H1 (cell line): ENCODE results near the gene DVL2. TPM values are rescaled to one million over a fixed set of nuclear protein-coding genes. Genes with fewer than 3 reads are reported as not detected.

Source experiments
- CTCF ChIA-PET: fragments of 300-600 bp; sonication (Branson Sonifier 250); formaldehyde crosslinking; loops from one replicate; lab custom pipeline; 2021; ENCODE audit not compliant: partially characterized antibody; lab: Charles Lee
- POLR2A ChIA-PET: fragments of 300-600 bp; sonication (Branson Sonifier 250); formaldehyde crosslinking; loops from one replicate; lab custom pipeline; 2021; ENCODE audit warnings: inconsistent platforms; ENCODE audit not compliant: partially characterized antibody; lab: Charles Lee
- DNase-seq, 2 experiments: peaks; one replicate each; pipeline versions ENCODE4 v3.0.0 to v3.0.0-alpha.2; 2010 to 2022; ENCODE audit warnings: low spot score in 2 of 2, low read depth in 1 of 2, mixed read lengths in 1 of 2
- FAIRE-seq: peaks from 2 replicates; lab custom pipeline; 2011; peaks lifted over from hg19 to GRCh38; lab: Jason Lieb, UNC
- H2AFZ ChIP-seq: 2 replicates; pipeline ENCODE4 v1.8.1; 2012; ENCODE audit warnings: low read length, inconsistent platforms
- H2AK5ac ChIP-seq: 2 replicates; pipeline ENCODE4 v1.6.1; 2013; ENCODE audit warnings: low read depth, low read length
- H2BK120ac ChIP-seq: replicated peaks from 2 replicates; pipeline ENCODE3; 2013; ENCODE audit warnings: low read depth, low read length, inconsistent platforms
- H2BK12ac ChIP-seq: 2 replicates; pipeline ENCODE4 v1.6.1; 2013; ENCODE audit warnings: low read depth, low read length
- H2BK15ac ChIP-seq: 2 replicates; pipeline ENCODE4 v1.6.1; 2013; ENCODE audit warnings: low read length
- H2BK20ac ChIP-seq: 2 replicates; pipeline ENCODE4 v1.6.1; 2013; ENCODE audit warnings: low read length
- H2BK5ac ChIP-seq: 2 replicates; pipeline ENCODE4 v1.6.1; 2013; ENCODE audit warnings: low read depth, low read length
- H3K14ac ChIP-seq: 2 replicates; pipeline ENCODE4 v1.6.1; 2013; ENCODE audit warnings: inconsistent platforms; ENCODE audit not compliant: insufficient read length
- H3K18ac ChIP-seq: 2 replicates; pipeline ENCODE4 v1.6.1; 2013; ENCODE audit warnings: low read length; ENCODE audit errors: extremely low read depth
- H3K23ac ChIP-seq: 2 replicates; pipeline ENCODE4 v1.6.1; 2013; ENCODE audit warnings: inconsistent platforms; ENCODE audit not compliant: insufficient read length
- H3K23me2 ChIP-seq: 2 replicates; pipeline ENCODE4 v1.6.1; 2013; ENCODE audit warnings: low read depth, low read length
- H3K27ac ChIP-seq: 2 replicates; pipeline ENCODE4 v1.6.1; 2011; ENCODE audit warnings: low read depth, low read length, inconsistent platforms
- H3K27me3 ChIP-seq, 4 experiments: replicated peaks in 1 of 4; 1 replicate in 1 of 4; 2 replicates in 3 of 4; pipeline versions ENCODE4 v1.6.1 to v1.8.1; 2011 to 2013; ENCODE audit warnings: low read length in 3 of 4, mild to moderate bottlenecking in 3 of 4, inconsistent platforms in 2 of 4, mixed read lengths in 2 of 4, moderate library complexity in 1 of 4; ENCODE audit not compliant: control insufficient read depth in 3 of 4, insufficient read depth in 3 of 4; ENCODE audit errors: extremely low read depth in 1 of 4
- H3K36me3 ChIP-seq, 4 experiments: 2 replicates each; pipeline versions ENCODE4 v1.6.1 to v1.8.1; 2011 to 2013; ENCODE audit warnings: mild to moderate bottlenecking in 4 of 4, low read length in 3 of 4, moderate library complexity in 2 of 4, control low read depth in 1 of 4, inconsistent platforms in 1 of 4; ENCODE audit not compliant: insufficient read depth in 4 of 4, control insufficient read depth in 2 of 4
- H3K4ac ChIP-seq: replicated peaks from 2 replicates; pipeline ENCODE3; 2013; ENCODE audit warnings: low read length, low read depth, mixed read lengths, inconsistent platforms; ENCODE audit not compliant: insufficient read length
- H3K4me1 ChIP-seq, 4 experiments: replicated peaks in 1 of 4; 1 replicate in 1 of 4; 2 replicates in 3 of 4; pipeline versions ENCODE4 v1.6.1 to v1.8.1; 2011 to 2013; ENCODE audit warnings: low read length in 3 of 4, inconsistent platforms in 2 of 4, mixed read lengths in 1 of 4; ENCODE audit not compliant: insufficient read depth in 4 of 4, control insufficient read depth in 3 of 4
- H3K4me2 ChIP-seq, 2 experiments: 2 replicates each; pipeline versions ENCODE4 v1.6.1 to v1.8.1; 2011 to 2013; ENCODE audit warnings: low read depth in 2 of 2, low read length in 2 of 2, control low read depth in 1 of 2, inconsistent platforms in 1 of 2, mild to moderate bottlenecking in 1 of 2; ENCODE audit not compliant: insufficient read depth in 1 of 2
- H3K4me3 ChIP-seq, 4 experiments: fragments of 200-600, 300-600 bp in 1 of 4; sonication (generic), shearing (Covaris generic), sonication (Bioruptor Twin) in 1 of 4; 2 replicates each; pipeline versions ENCODE4 v1.5.1 to v1.8.1; 2011 to 2016; ENCODE audit warnings: low read length in 4 of 4, low read depth in 3 of 4, control low read depth in 2 of 4, inconsistent platforms in 2 of 4, mild to moderate bottlenecking in 2 of 4, mixed read lengths in 1 of 4, moderate library complexity in 1 of 4; ENCODE audit not compliant: insufficient read depth in 2 of 4; ENCODE audit errors: extremely low read depth in 1 of 4
- H3K56ac ChIP-seq: replicated peaks from 2 replicates; pipeline ENCODE3; 2013; ENCODE audit warnings: low read depth, mild to moderate bottlenecking, mixed read lengths, low read length, inconsistent platforms; ENCODE audit not compliant: insufficient read length
- H3K79me1 ChIP-seq: 2 replicates; pipeline ENCODE4 v1.6.1; 2013; ENCODE audit warnings: low read depth, low read length, control low read depth
- H3K79me2 ChIP-seq, 2 experiments: 2 replicates each; pipeline versions ENCODE4 v1.6.1 to v1.8.1; 2012 to 2013; ENCODE audit warnings: low read length in 2 of 2, mild to moderate bottlenecking in 2 of 2, inconsistent platforms in 1 of 2; ENCODE audit not compliant: insufficient read depth in 2 of 2, control insufficient read depth in 1 of 2
- H3K9ac ChIP-seq, 4 experiments: replicated peaks in 1 of 4; 1 replicate in 1 of 4; 2 replicates in 3 of 4; pipeline versions ENCODE4 v1.6.1 to v1.8.1; 2011 to 2013; ENCODE audit warnings: low read depth in 3 of 4, low read length in 3 of 4, control low read depth in 2 of 4, mild to moderate bottlenecking in 2 of 4, moderate library complexity in 2 of 4, inconsistent platforms in 1 of 4; ENCODE audit errors: extremely low read depth in 1 of 4
- H3K9me3 ChIP-seq, 2 experiments: 2 replicates each; pipeline versions ENCODE4 v1.6.1 to v1.8.1; 2012 to 2013; ENCODE audit warnings: mild to moderate bottlenecking in 2 of 2, moderate library complexity in 2 of 2, control low read depth in 1 of 2, inconsistent platforms in 1 of 2, low read depth in 1 of 2, low read length in 1 of 2, mixed read lengths in 1 of 2; ENCODE audit not compliant: insufficient read depth in 2 of 2
- H4K20me1 ChIP-seq, 2 experiments: replicated peaks in 1 of 2; 2 replicates each; pipeline versions ENCODE3 to v1.8.1; 2011 to 2013; ENCODE audit warnings: inconsistent platforms in 2 of 2, low read length in 2 of 2, mild to moderate bottlenecking in 1 of 2; ENCODE audit not compliant: insufficient read depth in 2 of 2, control insufficient read depth in 1 of 2
- H4K5ac ChIP-seq: 2 replicates; pipeline ENCODE4 v1.6.1; 2013; ENCODE audit warnings: low read length, low read depth, mixed read lengths, inconsistent platforms; ENCODE audit not compliant: insufficient read length
- H4K8ac ChIP-seq: 2 replicates; pipeline ENCODE4 v1.8.0; 2013; ENCODE audit warnings: mild to moderate bottlenecking, moderate library complexity, low read length, inconsistent platforms; ENCODE audit not compliant: insufficient read depth; ENCODE audit errors: extremely low read depth
- H4K91ac ChIP-seq: replicated peaks from 2 replicates; pipeline ENCODE3; 2013; ENCODE audit warnings: low read length, mixed read lengths, inconsistent platforms; ENCODE audit not compliant: insufficient read length
- JUND ChIP-seq: IDR thresholded peaks from 2 replicates; pipeline ENCODE4 v1.6.1; 2011; ENCODE audit warnings: mild to moderate bottlenecking, improper control_type of control experiment, low read length
- KDM1A ChIP-seq: fragments of 200-600, 300-600 bp; sonication (generic); IDR thresholded peaks from 2 replicates; pipeline ENCODE4 v1.7.1; 2016; ENCODE audit warnings: mild to moderate bottlenecking, low read length, borderline replicate concordance
- RNF2 ChIP-seq: fragments of 200-900, 300-1000 bp; sonication (generic); IDR thresholded peaks from 2 replicates; pipeline ENCODE4 v1.7.1; 2016; ENCODE audit warnings: borderline replicate concordance, low read depth, mild to moderate bottlenecking, antibody characterized with exemption, low read length; ENCODE audit not compliant: poor library complexity, severe bottlenecking; ENCODE audit errors: missing control alignments
- WGBS, 2 experiments: shearing (Covaris generic) in 1 of 2; methylation state at CpG; one replicate each; pipeline versions ENCODE4 v1.1.6 to v1.1.7; 2013 to 2015; ENCODE audit warnings: low lambda C conversion rate in 2 of 2, mixed read lengths in 2 of 2, inconsistent platforms in 1 of 2, low coverage in 1 of 2, missing lambda C conversion rate in 1 of 2; ENCODE audit not compliant: insufficient replicate concordance in 2 of 2, insufficient coverage in 1 of 2, insufficient read length in 1 of 2; ENCODE audit errors: extremely low coverage in 1 of 2, missing lambda C conversion rate in 1 of 2; 5-methylcytosine and 5-hydroxymethylcytosine counted together
- polyA plus RNA-seq, 7 experiments: library from polyadenylated mRNA; depleted of rRNA in 3 of 7; stranded (reverse) in 5 of 7; unstranded in 2 of 7; fragments of >200 nt in 5 of 7; fragments of 200-250 nt in 2 of 7; gene quantifications; 1 replicate in 5 of 7; 2 replicates in 1 of 7; 4 replicates in 1 of 7; pipeline versions ENCODE4 v1.2.1 to v1.2.3, GENCODE V29; 2011 to 2013; ENCODE audit warnings: missing spikeins in 2 of 7, mixed read lengths in 2 of 7
- total RNA-seq: library from RNA; stranded (reverse); fragmentation: NEBNext Ultra II Directional; extraction: Animal tissue kit (Norgen Biotek cat#: 25700); gene quantifications from 2 replicates; pipeline ENCODE4 v1.2.1, GENCODE V29; 2021

The DVL2 gene
- total and polyA plus RNA-seq, 2 of the 8 experiments (the other 6 are each of a cell fraction or from before 2014, with no cell fraction given): 19.0 to 59.6 TPM

DNA sequence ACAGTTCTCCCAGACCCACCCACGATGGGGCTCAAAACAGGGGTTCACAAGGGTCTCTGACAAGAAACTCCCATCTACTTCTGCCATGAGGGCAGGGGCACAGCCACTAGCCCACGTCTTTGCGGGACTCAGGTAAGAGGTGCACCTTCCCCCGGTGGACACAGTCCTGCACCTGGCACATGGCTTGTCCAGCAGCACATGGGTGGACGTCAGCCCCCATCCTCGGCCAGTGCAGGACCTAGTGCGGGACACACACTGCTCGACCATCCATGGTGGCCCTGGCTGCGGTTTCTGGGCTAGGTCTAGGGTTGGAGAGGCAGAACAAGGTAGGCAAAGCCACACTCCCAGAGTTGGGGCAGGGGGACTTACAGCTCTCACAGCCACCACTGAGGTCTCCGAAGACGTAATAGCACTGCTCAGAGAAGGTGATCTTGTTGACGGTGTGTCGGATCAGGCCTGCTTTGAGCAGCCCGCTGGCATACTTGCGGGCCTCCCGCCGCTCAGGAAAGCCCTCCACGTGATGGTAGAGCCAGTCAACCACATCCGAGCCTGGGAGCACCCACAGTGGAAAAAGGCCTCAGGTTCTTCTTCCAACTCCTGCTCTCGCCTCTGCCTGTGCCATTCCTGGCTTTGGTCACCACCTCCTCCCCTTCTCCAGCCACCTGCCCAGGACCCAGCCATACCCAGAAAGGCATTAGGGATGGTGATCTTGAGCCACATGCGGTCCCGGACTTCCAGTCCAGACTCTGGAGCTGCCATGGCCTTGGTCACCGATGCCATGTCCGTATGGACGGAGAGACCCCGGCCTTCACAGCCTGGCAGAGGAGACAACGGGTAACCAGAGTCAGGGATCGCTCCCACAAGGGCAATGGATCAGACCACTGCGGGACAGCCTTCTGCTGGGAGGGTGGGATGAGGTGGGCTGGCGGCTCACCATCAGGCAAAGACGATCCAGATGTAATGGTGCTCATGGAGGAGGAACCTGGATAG, 7.3 kb downstream of the DVL2 start:
- Histone ChIP-seq H2BK15ac (no peak overlapping the region), H3K23ac (no peak overlapping the region), H4K20me1 (peaks cover 13 to 47% of the 10 kb centered on the region in 2 experiments), H3K4ac (no peak overlapping the region), H2AFZ (no peak overlapping the region), H3K36me3 (peaks cover 27 to 75% (median 63%) of the 10 kb centered on the region in 4 experiments), H3K27ac (no peak overlapping the region), H3K4me1 (no peaks in the 10 kb centered on the region; a peak in 1 of 7 replicates), H3K4me2 (no peak overlapping the region), H2AK5ac (no peak overlapping the region), H3K14ac (no peak overlapping the region), H3K79me1 (peaks cover 7% of the 10 kb centered on the region), H3K79me2 (peaks cover 3 to 21% of the 10 kb centered on the region in 2 experiments), H2BK20ac (no peak overlapping the region), H4K5ac (no peak overlapping the region), H3K23me2 (no peaks in the 10 kb centered on the region), H3K56ac (no peak overlapping the region), H3K9me3 (no peaks in the 10 kb centered on the region), H2BK12ac (no peak overlapping the region), H3K4me3 (no peak overlapping the region), H2BK5ac (no peak overlapping the region), H3K18ac (no peak overlapping the region), H4K91ac (no peak overlapping the region), H3K9ac (no peak overlapping the region), H3K27me3 (no peaks in the 10 kb centered on the region), H2BK120ac (no peak overlapping the region), H4K8ac (no peak overlapping the region)
- CTCF ChIA-PET: interaction anchor here (0.6 kb wide), 1 partner anchor 97 kb away, joined by 3 read pairs; no protein-coding TSS in a partner anchor
- FAIRE-seq: no peak
- POLR2A ChIA-PET: interaction anchor here (0.9 to 10.7 kb wide), 3 partner anchors 8 to 11 kb away, joined by 3 to 386 read pairs (median 3); partner anchors contain the start of genes DVL2, GABARAP and PHF23
- no peak for DNase-seq
- 94% methylated on average over 31 of the region's 31 CpGs; no CpG with 5 or more reads in 1 of the 2 experiments for WGBS, 2 experiments
- TF ChIP-seq RNF2: peak; percentile 3
- no peak for TF ChIP-seq KDM1A
- no peak for TF ChIP-seq JUND
